Measurements from ENCODE around the gene AURKA.
"Not testable (repeated sequence)": the region's sequence is repeated elsewhere in the genome, so short reads cannot be mapped to it uniquely, and the experiment has no call there.

The AURKA gene

GRCh38 chr20:56420940-56421688 lies 29.1 kb upstream of the AURKA start:
- DNase-seq, result no peak

DNA sequence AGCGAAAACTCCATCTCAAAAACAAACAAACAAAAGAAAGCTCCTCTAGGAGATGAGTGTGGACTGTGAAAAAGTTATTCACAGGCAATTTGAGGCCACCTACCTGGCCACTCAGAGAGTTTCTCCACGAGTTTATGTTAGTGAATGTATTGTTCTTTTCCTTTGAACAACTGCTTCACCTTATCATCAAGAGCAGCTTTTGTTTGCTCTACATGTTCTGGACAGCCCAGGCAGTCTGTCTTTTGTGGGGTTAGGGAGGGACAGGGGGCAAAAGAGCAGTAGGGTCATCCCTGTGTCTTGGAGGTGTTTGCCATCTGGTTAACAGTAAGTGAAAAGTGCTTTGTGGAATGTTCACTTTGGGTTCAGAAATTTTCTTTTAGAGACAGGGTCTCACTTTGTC lies 28.0 kb upstream of the AURKA start:
- no peak for DNase-seq

GRCh38 chr20:56418385-56418861 lies 26.4 kb upstream of the AURKA start:
- DNase-seq, result no peak

DNA sequence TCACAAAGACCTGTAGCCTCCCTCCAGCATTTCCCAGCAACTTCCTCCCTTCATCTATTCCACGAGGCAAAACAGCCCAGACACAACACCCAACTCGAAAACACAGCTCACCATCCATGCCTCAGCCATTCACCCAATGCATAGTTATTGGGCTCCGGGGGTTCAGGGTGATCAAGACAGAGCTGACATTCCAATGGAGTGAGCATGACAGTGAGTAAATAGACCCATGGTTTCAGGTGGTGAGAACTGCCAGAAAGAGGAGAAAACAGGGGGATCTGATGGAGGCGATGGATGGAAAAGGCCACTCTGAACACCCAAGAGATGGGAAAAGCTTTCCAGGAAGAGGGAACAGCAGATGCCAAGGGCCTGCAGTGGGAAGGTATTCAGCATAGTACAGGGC lies 25.9 kb upstream of the AURKA start:
- DNase-seq, result no peak

GRCh38 chr20:56417402-56417801 lies 25.4 kb upstream of the AURKA start:
- DNase-seq, result no peak

- DNase-seq, result peak; percentile 72
These were observed 23.1 kb upstream of the AURKA start for GRCh38 chr20:56414842-56415765.

- no peak for DNase-seq
These were observed 20.9 kb upstream of the AURKA start for GRCh38 chr20:56412949-56413348.

DNA sequence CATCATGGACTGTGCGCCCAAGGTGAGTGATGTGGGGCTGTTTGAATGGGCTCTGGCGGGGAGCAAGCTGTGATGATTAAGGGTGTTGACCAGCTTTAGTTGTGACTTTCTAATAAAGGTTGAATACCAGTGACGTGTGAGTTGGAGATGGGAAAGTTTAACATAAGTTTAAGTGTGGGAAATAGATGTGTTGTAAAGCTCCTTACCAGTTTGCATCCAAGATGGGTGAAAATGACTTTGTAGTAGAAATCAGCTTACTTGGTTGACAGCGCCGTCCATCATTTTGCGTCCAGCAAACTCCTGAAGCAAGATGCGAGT lies 20.4 kb upstream of the AURKA start:
- DNase-seq, result no peak

DNA sequence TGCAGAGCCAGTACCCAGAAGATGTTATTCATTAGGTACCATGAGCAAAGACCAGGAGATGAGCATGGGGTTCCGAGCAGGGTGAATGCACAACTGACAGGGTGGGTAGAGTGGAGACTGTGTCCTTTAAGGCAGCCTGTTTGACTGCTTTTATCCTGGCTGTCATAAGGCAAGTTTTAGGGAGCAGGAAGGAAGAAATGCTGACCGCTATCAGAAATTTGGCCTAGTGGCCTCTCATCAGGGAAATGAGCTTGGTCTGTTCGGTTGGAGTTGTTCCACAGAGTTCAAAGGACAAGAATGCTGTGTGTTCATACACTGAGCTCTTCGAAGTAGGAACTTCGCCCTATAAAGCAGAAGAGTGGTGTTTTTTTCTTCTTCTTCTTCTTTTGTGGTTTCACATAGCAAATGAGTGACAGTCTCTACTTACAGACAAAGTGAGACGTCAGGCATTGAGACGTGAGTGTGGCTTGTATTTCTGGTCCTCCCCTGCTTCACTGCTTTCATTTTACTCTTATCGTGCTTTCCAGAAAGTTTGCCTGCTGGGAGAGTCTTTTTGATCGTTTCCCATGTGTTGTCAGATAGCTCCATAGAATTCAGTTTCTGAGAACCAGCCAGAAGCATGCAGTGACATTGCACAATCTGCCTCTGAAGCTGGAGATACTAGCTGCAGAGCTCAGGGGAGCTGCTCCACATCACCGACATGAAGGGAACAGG lies 19.9 kb upstream of the AURKA start, which contains the start of gene CASS4:
Gene CASS4 (plus strand): TSS at position 502 of the 714 bp plus-strand sequence. CDS start 199 bp downstream, at position 701.
- DNase-seq, result no peak

- DNase-seq, result not testable (repeated sequence)
These were observed 19.3 kb upstream of the AURKA start for GRCh38 chr20:56411287-56411686.

GRCh38 chr20:56409956-56410355 lies 17.9 kb upstream of the AURKA start:
- no peak for DNase-seq

GRCh38 chr20:56409521-56409920 lies 17.5 kb upstream of the AURKA start:
- no peak for DNase-seq

- DNase-seq, result no peak
These were observed 14.9 kb upstream of the AURKA start for GRCh38 chr20:56406910-56407309.

DNA sequence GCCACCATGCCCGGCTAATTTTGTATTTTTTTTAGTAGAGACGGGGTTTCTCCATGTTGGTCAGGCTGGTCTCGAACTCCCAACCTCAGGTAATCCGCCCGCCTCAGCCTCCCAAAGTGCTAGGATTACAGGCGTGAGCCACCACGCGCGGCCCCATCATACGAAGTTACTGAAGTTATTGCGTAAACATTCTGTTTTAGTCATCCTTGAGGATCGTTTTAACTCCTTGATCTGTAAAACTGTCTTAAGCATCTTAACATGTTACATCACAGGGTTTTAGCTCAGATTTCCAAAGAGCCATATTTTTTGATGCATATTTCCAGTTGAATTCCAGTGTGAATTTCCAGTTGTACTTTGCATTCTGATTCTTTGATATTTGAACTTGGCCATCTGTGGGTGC lies 13.3 kb upstream of the AURKA start:
- not testable (repeated sequence) for DNase-seq

GRCh38 chr20:56403465-56403864 lies 11.4 kb upstream of the AURKA start:
- no peak for DNase-seq

DNA sequence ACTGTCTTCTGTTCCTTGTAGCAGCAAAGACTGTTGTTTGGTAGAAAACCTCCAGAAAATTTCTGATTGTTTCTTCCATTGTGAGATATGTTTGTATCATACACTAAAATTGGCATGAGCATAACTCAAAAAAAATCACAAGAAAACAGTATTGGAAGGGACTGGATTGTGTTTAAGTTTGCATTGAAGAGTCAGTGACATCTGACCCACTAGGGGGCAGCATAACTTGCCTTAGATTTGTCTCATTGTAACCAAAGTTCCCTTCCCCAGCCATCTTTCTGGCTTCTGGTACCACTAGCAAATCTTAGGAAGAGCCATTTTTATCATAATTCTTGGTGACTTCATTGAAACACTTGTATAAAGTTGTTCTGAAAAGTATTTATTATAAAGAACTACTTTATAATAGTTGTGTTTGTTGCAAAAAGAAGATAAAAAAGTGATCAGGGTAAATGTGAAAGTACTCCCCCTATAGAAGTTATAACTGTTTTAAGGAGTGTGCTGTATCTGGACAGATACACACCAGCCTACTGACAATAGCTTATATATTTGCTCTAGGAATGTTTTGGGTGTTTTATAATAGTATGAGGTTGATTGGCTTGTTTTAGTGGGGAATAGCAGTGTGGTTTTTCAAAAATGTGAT lies 8.1 kb upstream of the AURKA start:
- DNase-seq, result peak; percentile 54

DNA sequence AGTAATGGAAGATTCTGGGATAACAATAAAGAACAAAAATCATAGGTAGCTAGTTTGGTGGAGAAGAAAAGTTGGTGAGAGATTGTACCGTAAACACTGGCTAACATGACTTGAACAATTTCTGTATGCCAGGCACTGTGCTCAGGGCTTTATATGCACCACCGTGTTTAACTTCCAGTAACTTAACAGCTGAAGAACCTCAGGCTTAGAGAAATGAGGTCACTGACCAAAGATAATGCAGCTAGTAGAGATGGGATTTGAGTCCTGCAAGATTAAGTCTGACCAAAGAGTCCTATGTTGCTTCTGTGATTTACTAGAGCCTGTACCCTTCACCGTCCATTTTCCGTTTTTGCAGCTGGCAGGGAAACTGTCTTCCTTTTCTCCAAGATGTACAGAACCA lies 3.2 kb upstream of the AURKA start:
- no peak for DNase-seq

DNA sequence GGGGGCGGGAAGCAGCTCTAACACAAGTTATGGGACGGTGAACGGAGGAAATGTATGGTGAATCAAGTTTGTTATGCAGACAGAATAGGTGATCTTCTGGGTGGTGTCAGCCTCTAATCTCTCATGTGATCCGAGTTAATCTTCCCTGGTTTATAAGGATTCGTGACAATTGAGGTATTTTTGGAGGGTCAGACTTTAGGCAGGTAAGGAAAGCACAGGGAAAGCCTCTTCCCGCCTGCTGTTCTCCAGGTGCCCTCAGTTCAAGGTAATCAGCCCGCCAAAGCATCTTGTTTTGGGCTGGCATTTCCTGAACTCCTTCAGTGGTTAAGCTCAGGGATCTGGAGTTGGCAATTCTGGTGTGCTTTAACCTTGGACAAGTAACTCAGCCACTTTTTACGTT lies 1.6 kb upstream of the AURKA start:
- DNase-seq, result no peak

- DNase-seq, result no peak
These were observed 967 bp upstream of the AURKA start for GRCh38 chr20:56392881-56393482.

DNA sequence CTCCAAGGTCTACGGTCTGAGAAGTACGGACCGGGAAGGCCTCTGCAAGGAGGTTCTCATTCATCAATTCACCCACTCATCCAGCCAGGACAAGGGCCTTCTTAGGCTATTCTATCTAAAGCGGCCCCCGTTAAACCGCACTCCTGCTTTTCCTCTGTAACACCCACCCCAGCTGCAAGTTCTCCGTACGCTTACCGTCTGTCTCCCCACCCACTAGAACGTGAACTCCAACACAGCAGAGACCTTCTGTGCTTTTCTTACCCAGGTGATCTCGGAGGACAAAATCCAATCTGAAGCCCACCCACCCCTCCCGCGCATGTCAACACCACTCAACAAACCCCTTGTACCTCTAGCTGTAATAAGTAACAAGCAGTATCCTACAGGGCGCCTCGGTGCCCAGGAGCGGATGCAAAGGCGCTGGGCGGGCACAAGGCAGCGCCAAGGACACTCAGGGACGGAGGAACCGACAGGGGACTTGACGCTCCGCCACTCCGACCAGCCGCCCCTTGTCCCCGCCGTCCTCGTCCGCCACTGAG lies 351 bp downstream of the AURKA start:
- DNase-seq, result peak; percentile 39

- DNase-seq, result no peak
These were observed 978 bp downstream of the AURKA start for GRCh38 chr20:56391037-56391436.

DNA sequence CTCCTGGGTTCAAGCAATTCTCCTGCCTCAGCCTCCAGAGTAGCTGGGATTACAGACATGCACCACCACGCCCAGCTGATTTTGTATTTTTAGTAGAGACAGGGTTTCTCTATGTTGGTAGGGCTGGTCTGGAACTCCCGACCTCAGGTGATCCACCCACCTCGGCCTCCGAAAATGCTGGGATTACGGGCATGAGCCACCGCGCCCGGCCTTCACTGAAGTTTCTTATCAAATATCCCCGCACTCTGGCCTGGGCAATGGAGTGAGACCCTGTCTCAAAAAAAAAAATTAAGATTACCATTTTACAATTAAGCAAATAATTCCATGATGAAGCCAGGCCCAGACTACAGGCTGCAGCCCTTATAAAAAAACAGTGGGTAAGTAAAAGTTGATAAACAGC lies 1.6 kb downstream of the AURKA start:
- not testable (repeated sequence) for DNase-seq

Measured in stimulated activated naive CD4-positive, alpha-beta T cell treated with Interleukin-2 at 50 U/mL for 16 hours (primary cell).